Measurements from ENCODE around the gene GTF3C1.

DNA sequence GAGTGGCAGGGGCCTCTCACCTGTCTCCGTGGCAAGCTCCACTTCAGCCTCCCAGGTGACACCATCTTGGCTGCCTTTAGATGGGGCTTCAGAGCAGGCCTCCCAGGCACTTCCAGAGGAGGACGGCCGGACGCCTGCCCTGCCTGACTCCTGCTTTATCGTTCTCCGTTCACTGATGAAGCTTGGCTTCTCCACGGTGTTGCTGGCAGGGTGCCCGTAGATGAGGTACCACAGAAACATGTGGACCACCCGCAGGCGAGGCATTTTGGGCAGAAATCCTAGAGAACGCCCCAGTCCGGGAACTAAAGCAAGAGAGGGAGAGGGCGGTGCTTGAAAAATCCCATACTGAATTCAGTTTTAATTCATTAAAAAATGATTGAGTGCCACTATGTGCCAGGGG lies 54.5 kb downstream of the GTF3C1 start:
- TF ChIP-seq CTCF (IDR thresholded peaks at IDR 0.05) (no peak), POLR2AphosphoS5 (IDR thresholded peaks at IDR 0.05) (no peak), POLR2A (IDR thresholded peaks at IDR 0.05) (no peak)
